Endothelial cell of umbilical vein (primary cell): ENCODE measurements around the gene PTRHD1.

Experiments used
- JUN ChIP-seq: IDR thresholded peaks from 2 replicates; pipeline ENCODE4 v1.6.1; 2011; ENCODE audit warnings: borderline replicate concordance, low read depth; ENCODE audit not compliant: insufficient read length, insufficient read depth
- MAX ChIP-seq: IDR thresholded peaks from 2 replicates; pipeline ENCODE4 v1.6.1; 2011; ENCODE audit not compliant: insufficient read depth, insufficient read length
- POLR2A ChIP-seq: IDR thresholded peaks from 2 replicates; pipeline ENCODE4 v1.6.1; 2012; ENCODE audit warnings: low read depth, mild to moderate bottlenecking, control low read depth, low read length
- TF ChIP-seq, protein P1 (sequence below), 2 donors: IDR thresholded peaks; 1 replicate in 1 of 2; 2 replicates in 1 of 2; pipeline ENCODE4 v1.5.1; 2011; ENCODE audit warnings: low read length in 2 of 2, mild to moderate bottlenecking in 2 of 2, moderate library complexity in 2 of 2, control low read depth in 1 of 2, inconsistent platforms in 1 of 2, low read depth in 1 of 2; ENCODE audit not compliant: insufficient read depth in 1 of 2; ENCODE audit errors: extremely low read depth in 1 of 2

DNA sequence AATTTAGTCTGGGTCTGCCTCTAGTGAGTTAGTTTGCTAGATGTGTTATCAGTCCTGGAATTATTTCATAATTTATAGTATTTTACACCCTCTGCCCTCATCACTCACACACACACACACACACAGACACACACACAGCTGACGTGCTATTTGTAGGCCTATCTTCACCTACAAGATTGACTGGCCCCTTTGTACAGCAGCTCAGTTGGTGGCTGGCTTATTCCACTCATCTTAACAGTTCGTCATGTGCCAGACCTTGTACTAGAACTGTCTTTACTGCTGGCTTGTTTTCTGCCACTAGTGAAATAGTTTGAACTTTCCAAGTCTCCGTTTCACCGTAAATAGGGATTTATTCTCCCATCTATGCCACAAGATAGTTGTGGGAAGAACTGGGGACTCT, 21.3 kb upstream of the PTRHD1 start:
- TF ChIP-seq MAX (no peak), POLR2A (no peak), JUN (no peak)
- TF ChIP-seq, protein P1, sequence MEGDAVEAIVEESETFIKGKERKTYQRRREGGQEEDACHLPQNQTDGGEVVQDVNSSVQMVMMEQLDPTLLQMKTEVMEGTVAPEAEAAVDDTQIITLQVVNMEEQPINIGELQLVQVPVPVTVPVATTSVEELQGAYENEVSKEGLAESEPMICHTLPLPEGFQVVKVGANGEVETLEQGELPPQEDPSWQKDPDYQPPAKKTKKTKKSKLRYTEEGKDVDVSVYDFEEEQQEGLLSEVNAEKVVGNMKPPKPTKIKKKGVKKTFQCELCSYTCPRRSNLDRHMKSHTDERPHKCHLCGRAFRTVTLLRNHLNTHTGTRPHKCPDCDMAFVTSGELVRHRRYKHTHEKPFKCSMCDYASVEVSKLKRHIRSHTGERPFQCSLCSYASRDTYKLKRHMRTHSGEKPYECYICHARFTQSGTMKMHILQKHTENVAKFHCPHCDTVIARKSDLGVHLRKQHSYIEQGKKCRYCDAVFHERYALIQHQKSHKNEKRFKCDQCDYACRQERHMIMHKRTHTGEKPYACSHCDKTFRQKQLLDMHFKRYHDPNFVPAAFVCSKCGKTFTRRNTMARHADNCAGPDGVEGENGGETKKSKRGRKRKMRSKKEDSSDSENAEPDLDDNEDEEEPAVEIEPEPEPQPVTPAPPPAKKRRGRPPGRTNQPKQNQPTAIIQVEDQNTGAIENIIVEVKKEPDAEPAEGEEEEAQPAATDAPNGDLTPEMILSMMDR (IDR thresholded peaks at IDR 0.05; ENCODE audit: extremely low read depth in 1 of 2, insufficient read depth in 1 of 2, low read depth in 1 of 2, low read length in 2 of 2) = no peak
